Cardiac fibroblast (primary cell): ENCODE results near the gene ANXA1.
A peak's percentile ranks its signal among the peaks of the same experiment; 100 is the strongest.

Source experiments
- DNase-seq, 2 donors: peaks; one replicate each; pipeline versions ENCODE4 v3.0.0 to v3.0.0-alpha.2; 2010; ENCODE audit warnings: low read depth in 2 of 2
- H3K4me3 ChIP-seq, 2 donors: replicated peaks in 1 of 2; 1 replicate in 1 of 2; 2 replicates in 1 of 2; pipeline ENCODE4 v1.5.1; 2011; ENCODE audit warnings: low read depth in 2 of 2, low read length in 2 of 2, mild to moderate bottlenecking in 2 of 2, moderate library complexity in 1 of 2
- TF ChIP-seq, protein P1 (sequence below): IDR thresholded peaks from one replicate; pipeline ENCODE4 v1.5.1; 2011; ENCODE audit warnings: low read depth, mild to moderate bottlenecking, low read length, inconsistent platforms

Gene ANXA1

DNA sequence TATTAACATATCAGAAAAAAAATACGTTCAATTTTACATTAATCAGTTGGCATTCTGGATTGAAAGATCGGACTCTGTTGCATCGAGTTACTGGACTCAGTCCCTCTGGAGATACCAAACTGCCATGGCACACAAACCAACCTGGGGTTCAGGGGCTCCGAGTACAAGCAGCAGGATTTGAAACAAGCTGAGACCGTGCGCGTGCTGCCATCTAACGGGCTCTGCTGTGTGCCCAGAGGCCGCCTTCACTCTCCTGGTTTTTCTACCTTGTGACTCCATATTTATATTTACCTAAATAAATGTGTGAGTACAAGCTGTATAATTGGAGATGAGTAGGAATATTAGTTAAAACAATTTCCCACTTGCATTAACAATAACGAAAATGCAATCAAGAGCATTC is 48.2 kb downstream of the ANXA1 start:
- DNase-seq: peak; percentile 10 to 18
- TF ChIP-seq, protein P1, sequence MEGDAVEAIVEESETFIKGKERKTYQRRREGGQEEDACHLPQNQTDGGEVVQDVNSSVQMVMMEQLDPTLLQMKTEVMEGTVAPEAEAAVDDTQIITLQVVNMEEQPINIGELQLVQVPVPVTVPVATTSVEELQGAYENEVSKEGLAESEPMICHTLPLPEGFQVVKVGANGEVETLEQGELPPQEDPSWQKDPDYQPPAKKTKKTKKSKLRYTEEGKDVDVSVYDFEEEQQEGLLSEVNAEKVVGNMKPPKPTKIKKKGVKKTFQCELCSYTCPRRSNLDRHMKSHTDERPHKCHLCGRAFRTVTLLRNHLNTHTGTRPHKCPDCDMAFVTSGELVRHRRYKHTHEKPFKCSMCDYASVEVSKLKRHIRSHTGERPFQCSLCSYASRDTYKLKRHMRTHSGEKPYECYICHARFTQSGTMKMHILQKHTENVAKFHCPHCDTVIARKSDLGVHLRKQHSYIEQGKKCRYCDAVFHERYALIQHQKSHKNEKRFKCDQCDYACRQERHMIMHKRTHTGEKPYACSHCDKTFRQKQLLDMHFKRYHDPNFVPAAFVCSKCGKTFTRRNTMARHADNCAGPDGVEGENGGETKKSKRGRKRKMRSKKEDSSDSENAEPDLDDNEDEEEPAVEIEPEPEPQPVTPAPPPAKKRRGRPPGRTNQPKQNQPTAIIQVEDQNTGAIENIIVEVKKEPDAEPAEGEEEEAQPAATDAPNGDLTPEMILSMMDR: peak; percentile 36

DNA sequence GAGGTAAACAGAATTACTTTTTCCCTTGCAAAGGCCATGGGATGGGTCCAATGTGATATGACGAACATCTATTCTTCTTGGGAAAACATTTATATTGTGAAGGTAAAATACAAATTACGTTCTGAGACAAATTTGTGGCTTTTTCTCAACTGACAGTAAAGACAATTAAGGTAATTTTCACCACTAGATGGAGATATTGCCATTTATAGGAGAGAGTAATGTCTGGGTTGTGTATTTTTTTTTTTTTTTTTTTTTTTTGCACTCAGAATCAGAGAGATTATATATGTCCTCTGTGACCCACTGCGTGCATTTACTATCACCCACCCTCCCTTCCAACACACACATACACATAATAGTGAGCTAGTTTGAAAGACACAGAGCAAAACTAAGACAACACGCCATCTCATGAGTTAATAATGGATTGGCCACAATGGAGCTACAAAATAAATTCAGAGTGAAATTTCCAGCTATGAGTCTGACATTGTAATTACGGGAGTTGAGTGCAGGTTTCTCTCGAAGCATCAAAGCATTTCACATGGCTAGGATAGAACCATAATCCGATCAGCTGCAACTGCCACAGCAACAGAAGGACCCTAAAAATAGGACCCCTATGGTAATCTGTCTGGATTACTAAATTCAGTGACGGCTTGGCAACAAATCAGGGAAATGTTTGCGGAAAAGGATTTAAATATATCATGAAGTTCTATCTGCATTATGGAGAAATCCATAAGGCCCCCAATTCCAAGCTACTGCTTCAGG is 49.2 kb downstream of the ANXA1 start:
- TF ChIP-seq, protein P1: peak; percentile 43
- DNase-seq: peak; percentile 55 to 62
- no peak overlapping the region for H3K4me3 ChIP-seq

More for the DNA sequence above, 48.2 kb downstream of the ANXA1 start:
- no peak overlapping the region for H3K4me3 ChIP-seq

DNA sequence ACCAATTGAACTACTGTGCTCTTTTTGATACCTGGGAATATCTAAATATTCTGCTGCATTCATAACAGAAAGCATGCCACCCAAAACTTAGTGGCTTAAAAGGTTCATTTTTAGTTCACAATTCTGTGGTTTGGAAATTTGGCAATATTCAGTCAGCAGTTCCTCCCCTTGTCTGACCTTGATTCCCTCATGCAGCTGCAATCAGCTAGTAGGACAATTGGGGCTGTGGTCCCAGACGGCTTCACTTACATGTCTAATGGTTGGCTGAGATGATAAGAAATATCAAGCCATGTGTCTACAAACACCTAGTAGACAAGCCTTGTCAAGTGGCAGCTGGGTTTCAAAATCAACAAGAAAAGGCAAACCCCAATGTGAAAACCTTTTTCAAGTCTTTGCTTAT is 51.3 kb downstream of the ANXA1 start:
- DNase-seq: peak in 1 of 2 donors; percentile 13
- no peak overlapping the region for H3K4me3 ChIP-seq
- TF ChIP-seq, protein P1: no peak

DNA sequence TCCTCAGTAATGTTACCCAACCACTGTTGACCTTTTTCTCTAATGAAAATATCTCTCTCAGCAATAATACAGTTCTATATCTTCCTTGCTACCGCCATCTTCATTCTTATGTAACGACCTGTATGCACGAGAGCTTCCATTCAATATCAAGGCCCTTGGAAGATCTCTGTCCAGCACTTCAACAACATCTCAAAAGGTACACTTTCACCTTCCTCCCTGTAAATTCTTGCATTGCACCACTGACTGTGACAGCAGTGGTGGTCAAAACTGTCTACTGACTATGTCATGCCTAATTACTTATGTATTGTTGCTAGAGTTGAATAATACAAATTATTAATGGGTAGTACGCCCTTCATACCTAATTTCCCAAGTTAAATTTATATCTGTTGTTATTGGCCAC is 53.3 kb downstream of the ANXA1 start:
- no peak overlapping the region for H3K4me3 ChIP-seq
- DNase-seq: no peak
- TF ChIP-seq, protein P1: no peak

DNA sequence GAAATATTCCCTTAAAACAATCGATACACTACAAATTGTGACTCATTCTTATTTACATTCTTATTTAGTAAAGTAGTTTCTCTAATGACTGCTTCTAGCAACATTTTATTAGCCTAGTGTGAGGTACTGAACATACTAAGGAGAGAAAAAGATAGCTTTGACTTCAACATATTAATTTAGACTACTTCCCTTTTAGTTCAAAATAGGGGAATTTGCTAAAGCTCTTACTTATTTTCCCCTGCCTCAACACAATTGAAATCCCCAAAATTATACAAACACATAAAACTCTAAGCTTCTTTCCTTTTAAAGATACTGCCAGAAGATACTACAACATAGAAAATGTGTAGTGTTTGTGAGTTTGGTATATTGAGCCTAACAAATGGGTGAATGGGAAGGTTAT is 55.2 kb downstream of the ANXA1 start:
- DNase-seq: no peak
- TF ChIP-seq, protein P1: no peak
- no peak overlapping the region for H3K4me3 ChIP-seq

DNA sequence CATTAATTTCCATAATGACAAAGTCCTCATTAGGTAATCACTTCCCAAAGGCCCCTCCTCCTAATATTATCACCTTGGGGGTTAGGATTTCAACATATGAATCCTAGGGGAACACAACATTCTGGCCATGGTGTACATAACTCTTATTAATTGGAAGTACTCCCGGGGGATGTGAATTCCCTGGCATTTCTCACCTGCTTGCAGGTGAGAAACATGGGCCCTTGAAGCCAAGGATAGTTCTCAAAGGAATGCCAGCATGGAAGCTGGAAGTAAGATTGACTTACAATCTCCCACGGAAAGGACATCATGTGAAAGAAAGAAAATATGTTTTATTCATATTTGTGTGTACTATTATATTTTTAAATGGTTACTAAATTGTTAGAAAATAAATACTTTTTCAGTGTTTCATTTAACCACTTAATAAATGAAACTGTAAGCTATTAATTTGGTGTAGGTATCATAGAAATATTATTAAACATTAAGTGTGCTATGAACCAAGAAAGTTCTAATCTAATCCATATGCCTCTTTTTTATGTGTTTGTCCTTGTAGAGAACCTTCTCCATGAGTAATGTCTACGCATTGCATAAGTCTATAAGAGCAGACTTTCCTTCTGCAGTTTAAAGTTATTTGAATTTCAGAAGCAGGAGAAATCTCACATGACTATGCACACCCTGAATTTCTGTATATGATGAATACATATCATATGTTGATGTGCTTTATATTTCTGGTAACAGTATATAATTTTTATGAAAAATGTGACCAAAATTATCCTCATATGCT is 59.4 kb downstream of the ANXA1 start:
- DNase-seq: no peak
- no peak overlapping the region for H3K4me3 ChIP-seq
- TF ChIP-seq, protein P1: no peak
